HepG2 (cell line): ENCODE data around the gene RASSF7. TPM values are rescaled to one million over a fixed set of nuclear protein-coding genes. Genes with fewer than 3 reads are reported as not detected.

Source experiments
- CAMTA2 ChIP-seq: sonication (generic); formaldehyde crosslinking; IDR thresholded peaks from 2 replicates; pipeline ENCODE4 v1.4.0; 2020; ENCODE audit warnings: mild to moderate bottlenecking, missing genetic modification reagents, borderline replicate concordance
- CSRNP1 ChIP-seq: sonication (generic); formaldehyde crosslinking; IDR thresholded peaks from 2 replicates; pipeline ENCODE4 v1.8.1; 2023; ENCODE audit warnings: mild to moderate bottlenecking, missing genetic modification reagents
- DRAP1 ChIP-seq: IDR thresholded peaks from 2 replicates; pipeline ENCODE4 v1.6.1; 2016; ENCODE audit warnings: missing genetic modification reagents, missing compliant biosample characterization
- ELF1 ChIP-seq: sonication (generic); formaldehyde crosslinking; IDR thresholded peaks from 2 replicates; pipeline ENCODE4 v1.4.0; 2020; ENCODE audit warnings: missing genetic modification reagents
- GATAD1 ChIP-seq: IDR thresholded peaks from 2 replicates; pipeline ENCODE4 v1.6.1; 2016; ENCODE audit warnings: missing genetic modification reagents, missing compliant biosample characterization
- GPN1 ChIP-seq: sonication (generic); formaldehyde crosslinking; IDR thresholded peaks from 2 replicates; pipeline ENCODE4 v1.5.1; 2020; ENCODE audit warnings: missing genetic modification reagents, borderline replicate concordance
- GRHL1 ChIP-seq: sonication (generic); formaldehyde crosslinking; conservative IDR thresholded peaks from 2 replicates; pipeline ENCODE4 v1.8.0; 2022; ENCODE audit warnings: missing genetic modification reagents
- HNF4G ChIP-seq, 2 experiments: sonication (generic) in 1 of 2; formaldehyde crosslinking in 1 of 2; IDR thresholded peaks; 2 replicates each; pipeline versions ENCODE4 v1.4.0 to v1.6.1; 2011 to 2020; ENCODE audit warnings: borderline replicate concordance in 2 of 2, low read depth in 2 of 2, mild to moderate bottlenecking in 2 of 2, low read length in 1 of 2, missing genetic modification reagents in 1 of 2, moderate library complexity in 1 of 2
- KDM5B ChIP-seq: sonication (generic); formaldehyde crosslinking; IDR thresholded peaks from 2 replicates; pipeline ENCODE4 v1.4.0; 2020; ENCODE audit warnings: missing genetic modification reagents, mild to moderate bottlenecking, borderline replicate concordance
- LBX2 ChIP-seq: sonication (generic); formaldehyde crosslinking; IDR thresholded peaks from 2 replicates; pipeline ENCODE4 v1.5.0; 2020; ENCODE audit warnings: missing genetic modification reagents, mild to moderate bottlenecking, borderline replicate concordance
- MYC ChIP-seq: sonication (generic); formaldehyde crosslinking; IDR thresholded peaks from 2 replicates; pipeline ENCODE4 v1.9.0; 2021; ENCODE audit warnings: missing genetic modification reagents, borderline replicate concordance
- POGZ ChIP-seq: sonication (generic); formaldehyde crosslinking; IDR thresholded peaks from 2 replicates; pipeline ENCODE4 v1.4.0; 2020; ENCODE audit warnings: mild to moderate bottlenecking, missing genetic modification reagents
- PRDM10 ChIP-seq: sonication (generic); formaldehyde crosslinking; IDR thresholded peaks from 2 replicates; pipeline ENCODE4 v1.4.0; 2020; ENCODE audit warnings: low read depth, missing genetic modification reagents
- PREB ChIP-seq: sonication (generic); formaldehyde crosslinking; IDR thresholded peaks from 2 replicates; pipeline ENCODE4 v1.4.0; 2020; ENCODE audit warnings: missing genetic modification reagents
- ZNF160 ChIP-seq: sonication (generic); formaldehyde crosslinking; IDR thresholded peaks from 2 replicates; pipeline ENCODE4 v1.8.0; 2022; ENCODE audit warnings: mild to moderate bottlenecking, inconsistent platforms, missing genetic modification reagents
- ZNF639 ChIP-seq: conservative IDR thresholded peaks from 2 replicates; pipeline ENCODE4 v1.6.1; 2018; ENCODE audit warnings: missing genetic modification reagents
- polyA plus RNA-seq, 8 experiments: library from polyadenylated mRNA; depleted of rRNA in 3 of 8; stranded (reverse) in 7 of 8; unstranded in 1 of 8; fragments of >200 nt; fragmentation: Illumina TruSeq in 4 of 8; extraction: Trizol in 4 of 8; gene quantifications; 2 replicates each; pipeline versions ENCODE4 v1.2.1 to v1.2.3, GENCODE V29; 2011 to 2016; ENCODE audit warnings: low read depth in 4 of 8, missing spikeins in 1 of 8, mixed read lengths in 1 of 8; ENCODE audit not compliant: insufficient read depth in 1 of 8
- total RNA-seq, 5 experiments: library from RNA; depleted of rRNA; stranded (reverse); fragments of >200 nt; fragmentation: Illumina TruSeq; extraction: Trizol; gene quantifications; 2 replicates each; pipeline ENCODE4 v1.2.3, GENCODE V29; 2016; ENCODE audit warnings: low read depth in 1 of 5

RASSF7 gene
- total and polyA plus RNA-seq, 2 of the 13 experiments (the other 11 are each of a cell fraction or from before 2014, with no cell fraction given) = 20.2 to 28.6 TPM

- TF ChIP-seq KDM5B (CRISPR knock-in tag) = no peak
- no peak for TF ChIP-seq DRAP1 (CRISPR knock-in tag)
- TF ChIP-seq GPN1 (CRISPR knock-in tag) = no peak
- no peak for TF ChIP-seq ZNF160 (CRISPR knock-in tag)
- TF ChIP-seq MYC = peak; percentile 45; the same call in 1 of the 2 replicates
- TF ChIP-seq HNF4G (IDR thresholded peaks at IDR 0.05; ENCODE audit: borderline replicate concordance, low read depth, low read length) = no peak
- TF ChIP-seq HNF4G (CRISPR knock-in tag; IDR thresholded peaks at IDR 0.05; ENCODE audit: borderline replicate concordance, low read depth) = no peak
- TF ChIP-seq ZNF639 (CRISPR knock-in tag) = no peak; the same call in 1 of the 2 replicates
- TF ChIP-seq POGZ (CRISPR knock-in tag) = no peak
- TF ChIP-seq PREB (CRISPR knock-in tag) = no peak
- TF ChIP-seq PRDM10 (CRISPR knock-in tag) = no peak
- TF ChIP-seq GRHL1 (CRISPR knock-in tag) = no peak
- TF ChIP-seq CAMTA2 = no peak
- TF ChIP-seq ELF1 (CRISPR knock-in tag) = peak; percentile 65
- peak; percentile 29; the same call in 1 of the 2 replicates for TF ChIP-seq LBX2 (CRISPR knock-in tag)
- TF ChIP-seq CSRNP1 (CRISPR knock-in tag) = no peak
- TF ChIP-seq GATAD1 = 0 out of 2 replicates have a peak, but pooled peaks have one; percentile 15
Measured at GRCh38 chr11:554428-555226, 6.1 kb upstream of the RASSF7 start (continued).
